ENCODE data around the gene INO80.

The INO80 gene

GRCh38 chr15:41032079-41032328 is 84.1 kb downstream of the INO80 start:
- no peaks in the 10 kb centered on the region for H3K36me3 ChIP-seq (ENCODE audit: insufficient read depth)
- no peaks in the 10 kb centered on the region for H4K20me1 ChIP-seq (ENCODE audit: insufficient read depth)
- no peak overlapping the region for H3K4me2 ChIP-seq
- H3K4me3 ChIP-seq (IDR thresholded peaks at IDR 0.05; ENCODE audit: insufficient read depth, low read depth, low read length), result no peak overlapping the region
- no peaks in the 10 kb centered on the region for H3K27me3 ChIP-seq (ENCODE audit: insufficient read depth, low read depth)
- no peak overlapping the region for H3K9ac ChIP-seq
- H3K27ac ChIP-seq, result no peak overlapping the region
- no peak for TF ChIP-seq CTCF (conservative IDR thresholded peaks at IDR 0.05; ENCODE audit: low read depth, low read length)
- peaks cover 16% of the 10 kb centered on the region for H3K4me1 ChIP-seq (ENCODE audit: low read depth, poor library complexity, severe bottlenecking)
- H3K79me2 ChIP-seq (ENCODE audit: insufficient read depth, low read depth), result no peaks in the 10 kb centered on the region
- no peak overlapping the region for H2AFZ ChIP-seq (ENCODE audit: low read depth)

GRCh38 chr15:41031232-41032078 is 84.6 kb downstream of the INO80 start:
- no peaks in the 10 kb centered on the region for H4K20me1 ChIP-seq (ENCODE audit: insufficient read depth)
- H3K27me3 ChIP-seq (ENCODE audit: insufficient read depth, low read depth), result no peaks in the 10 kb centered on the region
- H3K79me2 ChIP-seq (ENCODE audit: insufficient read depth, low read depth), result no peaks in the 10 kb centered on the region
- H3K36me3 ChIP-seq (ENCODE audit: insufficient read depth), result no peaks in the 10 kb centered on the region
- TF ChIP-seq CTCF (conservative IDR thresholded peaks at IDR 0.05; ENCODE audit: low read depth, low read length), result no peak
- no peak overlapping the region for H3K27ac ChIP-seq
- no peak overlapping the region for H2AFZ ChIP-seq (ENCODE audit: low read depth)
- H3K4me3 ChIP-seq (IDR thresholded peaks at IDR 0.05; ENCODE audit: insufficient read depth, low read depth, low read length), result no peak overlapping the region
- no peak overlapping the region for H3K4me2 ChIP-seq
- H3K4me1 ChIP-seq (ENCODE audit: low read depth, poor library complexity, severe bottlenecking), result peaks cover 19% of the 10 kb centered on the region
- no peak overlapping the region for H3K9ac ChIP-seq

GRCh38 chr15:41028853-41029252 is 87.2 kb downstream of the INO80 start:
- Histone ChIP-seq H3K4me3 (IDR thresholded peaks at IDR 0.05; ENCODE audit: insufficient read depth, low read depth, low read length) (no peak overlapping the region), H2AFZ (ENCODE audit: low read depth) (no peak overlapping the region), H3K4me1 (ENCODE audit: low read depth, poor library complexity, severe bottlenecking) (peaks cover 15% of the 10 kb centered on the region), H3K27me3 (ENCODE audit: insufficient read depth, low read depth) (no peaks in the 10 kb centered on the region), H3K79me2 (ENCODE audit: insufficient read depth, low read depth) (no peaks in the 10 kb centered on the region), H3K4me2 (no peak overlapping the region), H3K9ac (no peak overlapping the region), H4K20me1 (ENCODE audit: insufficient read depth) (no peaks in the 10 kb centered on the region), H3K36me3 (ENCODE audit: insufficient read depth) (no peaks in the 10 kb centered on the region), H3K27ac (no peak overlapping the region)
- TF ChIP-seq CTCF (conservative IDR thresholded peaks at IDR 0.05; ENCODE audit: low read depth, low read length), result no peak

- Histone ChIP-seq H3K4me3 (IDR thresholded peaks at IDR 0.05; ENCODE audit: insufficient read depth, low read depth, low read length) (no peak overlapping the region), H2AFZ (ENCODE audit: low read depth) (no peak overlapping the region), H3K27ac (no peak overlapping the region), H3K9ac (no peak overlapping the region), H3K27me3 (ENCODE audit: insufficient read depth, low read depth) (no peaks in the 10 kb centered on the region), H3K4me1 (ENCODE audit: low read depth, poor library complexity, severe bottlenecking) (peaks cover 15% of the 10 kb centered on the region), H3K36me3 (ENCODE audit: insufficient read depth) (no peaks in the 10 kb centered on the region), H3K79me2 (ENCODE audit: insufficient read depth, low read depth) (no peaks in the 10 kb centered on the region), H4K20me1 (ENCODE audit: insufficient read depth) (no peaks in the 10 kb centered on the region), H3K4me2 (no peak overlapping the region)
- TF ChIP-seq CTCF (conservative IDR thresholded peaks at IDR 0.05; ENCODE audit: low read depth, low read length), result no peak
These were observed 90.7 kb downstream of the INO80 start for GRCh38 chr15:41025393-41025792.

Measured in KMS-11 (cell line).